NCI-H128 (cell line): ENCODE measurements around the gene PIGH.
A peak's percentile ranks its signal among the peaks of the same experiment; 100 is the strongest.
"Not testable (repeated sequence)": the region's sequence is repeated elsewhere in the genome, so short reads cannot be mapped to it uniquely, and the experiment has no call there.

Experiments used
- DNase-seq: peaks from one replicate; lab custom pipeline; 2025; ENCODE audit not compliant: unreplicated experiment; lab: John Stamatoyannopoulos, UW

The PIGH gene

GRCh38 chr14:67609642-67610310 lies 9.7 kb upstream of the PIGH start:
- no peak for DNase-seq

GRCh38 chr14:67607646-67608045 lies 7.6 kb upstream of the PIGH start:
- DNase-seq: no peak

- DNase-seq: no peak
Observed at GRCh38 chr14:67602995-67603545, 3.0 kb upstream of the PIGH start.

- DNase-seq: no peak
Observed at GRCh38 chr14:67602076-67602475, 2.0 kb upstream of the PIGH start.

GRCh38 chr14:67600562-67600974 lies 500 bp upstream of the PIGH start:
- not testable (repeated sequence) for DNase-seq

- DNase-seq: no peak
Observed at GRCh38 chr14:67595392-67595791, 4.7 kb downstream of the PIGH start.

- not testable (repeated sequence) for DNase-seq
Observed at GRCh38 chr14:67593650-67594049, 6.4 kb downstream of the PIGH start.

GRCh38 chr14:67589204-67589770 lies 10.8 kb downstream of the PIGH start:
- no peak for DNase-seq

- no peak for DNase-seq
Observed at GRCh38 chr14:67586369-67586768, 13.7 kb downstream of the PIGH start.

- DNase-seq: no peak
Observed at GRCh38 chr14:67584978-67585377, 15.1 kb downstream of the PIGH start.

GRCh38 chr14:67583711-67584644 lies 16.1 kb downstream of the PIGH start:
- DNase-seq: peak; percentile 8

- DNase-seq: no peak
Observed at GRCh38 chr14:67582061-67582460, 18.0 kb downstream of the PIGH start.

- DNase-seq: no peak
Observed at GRCh38 chr14:67581643-67582042, 18.4 kb downstream of the PIGH start.

- no peak for DNase-seq
Observed at GRCh38 chr14:67580336-67581171, 19.5 kb downstream of the PIGH start.

- DNase-seq: no peak
Observed at GRCh38 chr14:67579636-67580035, 20.4 kb downstream of the PIGH start.

- DNase-seq: no peak
Observed at GRCh38 chr14:67579040-67579439, 21.0 kb downstream of the PIGH start.

GRCh38 chr14:67577909-67578749 lies 21.9 kb downstream of the PIGH start:
- DNase-seq: no peak

GRCh38 chr14:67577181-67577808 lies 22.8 kb downstream of the PIGH start:
- DNase-seq: no peak

- DNase-seq: no peak
Observed at GRCh38 chr14:67576216-67576955, 23.7 kb downstream of the PIGH start.
